ENCODE measurements around the gene TES. TPM values are rescaled to one million over a fixed set of nuclear protein-coding genes. Genes with fewer than 3 reads are reported as not detected.
A peak's percentile ranks its signal among the peaks of the same experiment; 100 is the strongest.

Gene TES
- polyA plus RNA-seq, 1 donor (not counting 4 experiments of a cell fraction or from before 2014, with no cell fraction given) = 187 TPM

DNA sequence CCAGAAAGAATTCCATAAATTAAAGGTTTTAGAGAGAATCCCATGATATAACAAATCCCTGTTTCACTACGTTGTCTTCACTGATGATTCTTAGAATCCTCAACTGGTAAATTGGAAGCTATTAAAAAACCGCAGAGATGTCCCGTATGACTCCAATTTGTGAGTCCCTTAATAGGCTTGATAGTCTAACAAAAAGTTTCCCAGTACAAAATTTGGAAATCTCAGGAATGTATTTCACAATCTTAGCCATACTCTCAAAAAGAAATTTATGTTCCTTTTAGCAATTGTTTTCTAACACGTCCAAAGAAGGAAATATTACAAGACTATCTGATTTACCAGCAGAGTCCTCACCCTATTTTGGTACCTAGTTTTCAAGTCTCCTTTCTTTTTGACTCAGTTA lies 2.5 kb downstream of the TES start:
- Histone ChIP-seq H3K36me3 (ENCODE audit: control insufficient read depth in 2 of 2, extremely low read depth in 1 of 2, insufficient read depth in 2 of 2, low read length in 2 of 2) (peaks cover 0 to 3% of the 10 kb centered on the region in 2 experiments), H3K9me3 (ENCODE audit: control insufficient read depth, low read depth, low read length) (no peaks in the 10 kb centered on the region), H3K9me1 (ENCODE audit: control insufficient read depth, extremely low read depth, insufficient read depth, low read length) (no peaks in the 10 kb centered on the region), H4K20me1 (ENCODE audit: control insufficient read depth, extremely low read depth, insufficient read depth, low read length) (peaks cover 7% of the 10 kb centered on the region), H2AFZ (ENCODE audit: control insufficient read depth, low read length) (no peak overlapping the region), H3K27ac (ENCODE audit: control insufficient read depth, insufficient read depth, low read length) (peak overlapping the region; percentile 96), H3K27me3 (ENCODE audit: control insufficient read depth, extremely low read depth, insufficient read depth, low read length) (no peaks in the 10 kb centered on the region), H3K4me3 (ENCODE audit: control insufficient read depth in 2 of 3, extremely low read depth in 1 of 3, insufficient read depth in 2 of 3, low read depth in 1 of 3, low read length in 3 of 3) (peak overlapping the region; percentile 70 to 95 (median 85)), H3K9ac (ENCODE audit: control insufficient read depth, extremely low read depth, insufficient read depth, low read length) (peak overlapping the region; percentile 94), H3K79me2 (ENCODE audit: control insufficient read depth, insufficient read depth, low read length) (peaks cover 70% of the 10 kb centered on the region), H3K4me2 (ENCODE audit: control insufficient read depth, extremely low read depth, insufficient read depth, low read depth, low read length) (peak overlapping the region; percentile 86), H3K4me1 (ENCODE audit: control insufficient read depth, extremely low read depth, insufficient read depth, low read length) (peaks cover 49% of the 10 kb centered on the region)
- dilution Hi-C loops (cut with MboI; ENCODE audit: extremely low pct_ligation_motif_present, low sequenced_read_pairs) = no loop called here
- FAIRE-seq (no peak), DNase-seq (ENCODE audit: low read depth, low spot score) (no peak)
- TF ChIP-seq EZH2 (IDR thresholded peaks at IDR 0.05; ENCODE audit: low read length) = no peak
- TF ChIP-seq, protein P1, sequence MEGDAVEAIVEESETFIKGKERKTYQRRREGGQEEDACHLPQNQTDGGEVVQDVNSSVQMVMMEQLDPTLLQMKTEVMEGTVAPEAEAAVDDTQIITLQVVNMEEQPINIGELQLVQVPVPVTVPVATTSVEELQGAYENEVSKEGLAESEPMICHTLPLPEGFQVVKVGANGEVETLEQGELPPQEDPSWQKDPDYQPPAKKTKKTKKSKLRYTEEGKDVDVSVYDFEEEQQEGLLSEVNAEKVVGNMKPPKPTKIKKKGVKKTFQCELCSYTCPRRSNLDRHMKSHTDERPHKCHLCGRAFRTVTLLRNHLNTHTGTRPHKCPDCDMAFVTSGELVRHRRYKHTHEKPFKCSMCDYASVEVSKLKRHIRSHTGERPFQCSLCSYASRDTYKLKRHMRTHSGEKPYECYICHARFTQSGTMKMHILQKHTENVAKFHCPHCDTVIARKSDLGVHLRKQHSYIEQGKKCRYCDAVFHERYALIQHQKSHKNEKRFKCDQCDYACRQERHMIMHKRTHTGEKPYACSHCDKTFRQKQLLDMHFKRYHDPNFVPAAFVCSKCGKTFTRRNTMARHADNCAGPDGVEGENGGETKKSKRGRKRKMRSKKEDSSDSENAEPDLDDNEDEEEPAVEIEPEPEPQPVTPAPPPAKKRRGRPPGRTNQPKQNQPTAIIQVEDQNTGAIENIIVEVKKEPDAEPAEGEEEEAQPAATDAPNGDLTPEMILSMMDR (optimal IDR thresholded peaks at IDR 0.05 in 1 of 3, IDR thresholded peaks at IDR 0.05 in 1 of 3, conservative IDR thresholded peaks at IDR 0.05 in 1 of 3; ENCODE audit: extremely low read depth in 1 of 3, insufficient read depth in 2 of 3, low read length in 3 of 3) = no peak

DNA sequence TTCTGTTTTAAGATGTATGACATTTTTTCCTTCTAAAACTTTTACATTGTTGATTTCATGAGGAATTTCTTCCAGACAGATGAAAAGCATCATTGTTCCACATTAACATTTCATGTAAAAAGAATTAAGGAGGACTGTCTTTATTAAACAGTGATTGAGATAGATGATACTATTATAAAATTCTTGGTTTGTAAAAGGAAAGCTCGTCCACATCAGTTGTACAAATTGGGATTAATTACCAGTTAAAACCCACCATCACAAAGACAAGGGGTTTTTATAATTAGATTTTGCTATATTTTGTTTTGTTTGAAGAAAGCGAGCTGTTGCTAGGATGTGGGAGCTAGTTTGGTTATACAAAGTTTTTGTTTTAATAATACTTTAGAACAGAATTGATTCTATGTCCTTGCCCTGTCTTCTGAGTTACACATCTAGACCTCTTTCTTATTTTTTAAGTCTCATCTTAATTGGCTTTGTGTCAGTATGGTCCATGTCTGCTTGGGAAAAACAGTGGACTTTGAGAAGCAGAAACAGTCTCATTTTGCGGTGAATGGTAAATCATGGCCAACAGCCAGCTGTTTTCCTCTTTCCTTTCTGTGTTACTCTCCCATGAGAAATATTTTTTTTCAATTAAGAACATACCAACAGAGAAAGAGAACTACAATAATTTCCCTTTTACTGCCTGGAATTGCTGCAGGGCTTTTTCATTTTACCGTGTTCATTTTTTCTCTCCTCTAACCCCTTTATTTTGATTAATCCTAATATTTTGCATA lies 3.2 kb downstream of the TES start:
- H3K27me3 ChIP-seq (ENCODE audit: control insufficient read depth, extremely low read depth, insufficient read depth, low read length) = no peaks in the 10 kb centered on the region
- peaks cover 0 to 3% of the 10 kb centered on the region in 2 experiments for H3K36me3 ChIP-seq (ENCODE audit: control insufficient read depth in 2 of 2, extremely low read depth in 1 of 2, insufficient read depth in 2 of 2, low read length in 2 of 2)
- DNase-seq (ENCODE audit: low read depth, low spot score) (no peak), FAIRE-seq (no peak)
- no peaks in the 10 kb centered on the region for H3K9me3 ChIP-seq (ENCODE audit: control insufficient read depth, low read depth, low read length)
- peak overlapping the region; percentile 96 for H3K27ac ChIP-seq (ENCODE audit: control insufficient read depth, insufficient read depth, low read length)
- H2AFZ ChIP-seq (ENCODE audit: control insufficient read depth, low read length) = no peak overlapping the region
- TF ChIP-seq, protein P1 (optimal IDR thresholded peaks at IDR 0.05 in 1 of 3, IDR thresholded peaks at IDR 0.05 in 1 of 3, conservative IDR thresholded peaks at IDR 0.05 in 1 of 3; ENCODE audit: extremely low read depth in 1 of 3, insufficient read depth in 2 of 3, low read length in 3 of 3) = no peak
- no peak for TF ChIP-seq EZH2 (IDR thresholded peaks at IDR 0.05; ENCODE audit: low read length)
- peak overlapping the region; percentile 86 for H3K4me2 ChIP-seq (ENCODE audit: control insufficient read depth, extremely low read depth, insufficient read depth, low read depth, low read length)
- H3K9ac ChIP-seq (ENCODE audit: control insufficient read depth, extremely low read depth, insufficient read depth, low read length) = peak overlapping the region; percentile 1
- no peaks in the 10 kb centered on the region for H3K9me1 ChIP-seq (ENCODE audit: control insufficient read depth, extremely low read depth, insufficient read depth, low read length)
- H3K4me3 ChIP-seq (ENCODE audit: control insufficient read depth in 2 of 3, extremely low read depth in 1 of 3, insufficient read depth in 2 of 3, low read depth in 1 of 3, low read length in 3 of 3) = peak overlapping the region in 2 of 3 experiments; percentile 85 to 95
- H4K20me1 ChIP-seq (ENCODE audit: control insufficient read depth, extremely low read depth, insufficient read depth, low read length) = peaks cover 7% of the 10 kb centered on the region
- dilution Hi-C loops (cut with MboI; ENCODE audit: extremely low pct_ligation_motif_present, low sequenced_read_pairs) = no loop called here
- H3K79me2 ChIP-seq (ENCODE audit: control insufficient read depth, insufficient read depth, low read length) = peaks cover 77% of the 10 kb centered on the region
- peaks cover 53% of the 10 kb centered on the region for H3K4me1 ChIP-seq (ENCODE audit: control insufficient read depth, extremely low read depth, insufficient read depth, low read length)
